ENCODE data around the gene TTC23.

TTC23 gene

DNA sequence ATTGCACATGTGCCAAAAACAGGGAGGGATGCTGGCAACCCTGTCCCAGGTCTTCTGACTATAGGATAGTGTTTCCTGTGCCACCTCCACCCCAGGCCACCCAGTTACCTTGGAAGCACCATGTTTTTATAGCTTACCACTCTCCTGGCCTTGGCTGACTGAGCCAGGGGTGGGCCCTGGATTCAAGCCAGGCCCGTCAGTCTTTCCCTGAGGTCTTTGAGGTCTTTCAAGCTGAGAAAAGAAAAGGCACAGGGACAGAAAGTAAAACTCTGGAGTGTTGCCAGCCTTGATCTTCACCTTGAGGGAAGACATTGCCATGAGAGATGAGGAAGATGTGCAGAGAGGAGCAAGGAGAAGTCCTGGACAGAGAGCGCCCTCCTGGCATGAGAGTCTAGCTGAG lies 98.2 kb downstream of the TTC23 start:
- peaks cover 3% of the 10 kb centered on the region for H3K36me3 ChIP-seq (replicated peaks)
- TF ChIP-seq, protein P1, sequence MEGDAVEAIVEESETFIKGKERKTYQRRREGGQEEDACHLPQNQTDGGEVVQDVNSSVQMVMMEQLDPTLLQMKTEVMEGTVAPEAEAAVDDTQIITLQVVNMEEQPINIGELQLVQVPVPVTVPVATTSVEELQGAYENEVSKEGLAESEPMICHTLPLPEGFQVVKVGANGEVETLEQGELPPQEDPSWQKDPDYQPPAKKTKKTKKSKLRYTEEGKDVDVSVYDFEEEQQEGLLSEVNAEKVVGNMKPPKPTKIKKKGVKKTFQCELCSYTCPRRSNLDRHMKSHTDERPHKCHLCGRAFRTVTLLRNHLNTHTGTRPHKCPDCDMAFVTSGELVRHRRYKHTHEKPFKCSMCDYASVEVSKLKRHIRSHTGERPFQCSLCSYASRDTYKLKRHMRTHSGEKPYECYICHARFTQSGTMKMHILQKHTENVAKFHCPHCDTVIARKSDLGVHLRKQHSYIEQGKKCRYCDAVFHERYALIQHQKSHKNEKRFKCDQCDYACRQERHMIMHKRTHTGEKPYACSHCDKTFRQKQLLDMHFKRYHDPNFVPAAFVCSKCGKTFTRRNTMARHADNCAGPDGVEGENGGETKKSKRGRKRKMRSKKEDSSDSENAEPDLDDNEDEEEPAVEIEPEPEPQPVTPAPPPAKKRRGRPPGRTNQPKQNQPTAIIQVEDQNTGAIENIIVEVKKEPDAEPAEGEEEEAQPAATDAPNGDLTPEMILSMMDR (IDR thresholded peaks at IDR 0.05; ENCODE audit: low read depth, low read length, missing control alignments): no peak
- no peaks in the 10 kb centered on the region for H3K27me3 ChIP-seq (replicated peaks)
- no peak for DNase-seq
- H3K27ac ChIP-seq: no peak overlapping the region
- H3K4me3 ChIP-seq (ENCODE audit: low read depth, low read length): no peak overlapping the region
- in situ Hi-C loops (cut with HindIII; ENCODE audit: low pct_ligation_motif_present, low sequenced_read_pairs): no loop called here

DNA sequence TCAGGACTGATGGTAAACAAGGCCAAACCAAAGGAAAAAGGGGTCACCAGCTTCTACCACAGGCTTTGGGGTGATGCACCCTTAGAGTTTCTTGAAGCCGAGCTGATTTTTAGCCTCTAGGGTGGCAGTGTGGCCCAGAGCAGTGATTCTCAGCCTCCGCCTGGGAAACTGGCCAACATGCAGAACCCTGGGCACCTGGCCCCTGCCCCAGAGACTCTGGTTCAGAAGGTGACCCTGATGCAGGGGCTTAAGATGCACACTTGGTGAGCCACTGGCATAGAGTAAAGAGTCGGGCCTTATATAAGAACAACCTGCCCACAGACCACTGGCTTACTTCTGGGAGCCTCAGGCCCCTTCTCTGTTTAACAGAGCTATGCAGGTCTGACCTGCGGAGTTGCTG lies 100.0 kb downstream of the TTC23 start:
- H3K4me3 ChIP-seq (ENCODE audit: low read depth, low read length): no peak overlapping the region
- no peak overlapping the region for H3K27ac ChIP-seq
- no peak for DNase-seq
- in situ Hi-C loops (cut with HindIII; ENCODE audit: low pct_ligation_motif_present, low sequenced_read_pairs): no loop called here
- TF ChIP-seq, protein P1 (IDR thresholded peaks at IDR 0.05; ENCODE audit: low read depth, low read length, missing control alignments): no peak
- peaks cover 3% of the 10 kb centered on the region for H3K36me3 ChIP-seq (replicated peaks)
- no peaks in the 10 kb centered on the region for H3K27me3 ChIP-seq (replicated peaks)

GRCh38 chr15:99148851-99149276 lies 100.5 kb downstream of the TTC23 start:
- in situ Hi-C loops (cut with HindIII; ENCODE audit: low pct_ligation_motif_present, low sequenced_read_pairs): no loop called here
- TF ChIP-seq, protein P1 (IDR thresholded peaks at IDR 0.05; ENCODE audit: low read depth, low read length, missing control alignments): no peak
- H3K27me3 ChIP-seq (replicated peaks): no peaks in the 10 kb centered on the region
- H3K36me3 ChIP-seq (replicated peaks): peaks cover 3% of the 10 kb centered on the region
- H3K4me3 ChIP-seq (ENCODE audit: low read depth, low read length): no peak overlapping the region
- DNase-seq: no peak
- no peak overlapping the region for H3K27ac ChIP-seq

DNA sequence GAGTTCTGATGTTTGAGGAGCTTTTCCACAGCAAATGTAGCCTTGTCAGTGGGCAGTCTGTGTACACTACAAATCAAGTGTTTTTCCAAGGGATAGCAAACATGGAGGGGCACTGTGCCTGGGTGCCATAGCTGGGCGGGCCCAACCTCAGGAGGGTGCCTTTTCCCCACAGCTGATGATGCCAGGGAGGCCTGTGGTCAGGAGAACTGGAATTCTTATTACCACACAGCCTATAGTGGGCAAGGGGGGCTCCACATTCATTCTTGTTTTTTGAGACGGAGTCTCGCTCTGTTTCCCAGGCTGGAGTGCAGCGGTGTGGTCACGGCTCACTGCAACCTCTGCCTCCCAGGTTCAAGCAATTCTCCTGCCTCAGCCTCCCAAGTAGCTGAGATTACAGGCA lies 102.7 kb downstream of the TTC23 start:
- Histone ChIP-seq H3K27me3 (replicated peaks) (no peaks in the 10 kb centered on the region), H3K36me3 (replicated peaks) (peaks cover 3% of the 10 kb centered on the region), H3K27ac (no peak overlapping the region), H3K4me3 (ENCODE audit: low read depth, low read length) (no peak overlapping the region)
- no peak for DNase-seq
- in situ Hi-C loops (cut with HindIII; ENCODE audit: low pct_ligation_motif_present, low sequenced_read_pairs): no loop called here
- TF ChIP-seq, protein P1 (IDR thresholded peaks at IDR 0.05; ENCODE audit: low read depth, low read length, missing control alignments): no peak

DNA sequence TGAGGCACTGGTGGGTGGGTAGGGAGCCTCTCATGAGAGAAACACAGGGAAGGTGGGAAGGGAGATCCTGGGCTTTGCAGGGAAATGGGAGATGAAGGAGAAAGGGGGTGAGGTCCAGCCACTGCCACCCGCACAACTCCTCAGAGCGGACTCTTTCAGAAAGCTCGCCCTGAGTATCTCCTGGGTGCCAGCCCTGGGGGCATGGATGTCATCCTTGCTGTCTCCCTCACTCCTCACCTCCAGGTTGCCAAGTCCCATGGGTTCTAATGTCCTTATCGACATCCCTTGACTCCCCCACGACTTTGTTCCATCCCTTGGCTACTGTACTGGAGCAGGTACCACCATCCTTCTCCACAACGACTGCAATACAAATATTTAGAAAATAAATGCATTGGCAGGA lies 103.6 kb downstream of the TTC23 start:
- no peak overlapping the region for H3K27ac ChIP-seq
- TF ChIP-seq, protein P1 (IDR thresholded peaks at IDR 0.05; ENCODE audit: low read depth, low read length, missing control alignments): no peak
- no peaks in the 10 kb centered on the region for H3K27me3 ChIP-seq (replicated peaks)
- H3K4me3 ChIP-seq (ENCODE audit: low read depth, low read length): no peak overlapping the region
- no peak for DNase-seq
- H3K36me3 ChIP-seq (replicated peaks): peaks cover 3% of the 10 kb centered on the region
- in situ Hi-C loops (cut with HindIII; ENCODE audit: low pct_ligation_motif_present, low sequenced_read_pairs): no loop called here

- in situ Hi-C loops (cut with HindIII; ENCODE audit: low pct_ligation_motif_present, low sequenced_read_pairs): no loop called here
- TF ChIP-seq, protein P1 (IDR thresholded peaks at IDR 0.05; ENCODE audit: low read depth, low read length, missing control alignments): no peak
- DNase-seq: no peak
- peaks cover 3% of the 10 kb centered on the region for H3K36me3 ChIP-seq (replicated peaks)
- H3K4me3 ChIP-seq (ENCODE audit: low read depth, low read length): no peak overlapping the region
- no peak overlapping the region for H3K27ac ChIP-seq
- H3K27me3 ChIP-seq (replicated peaks): no peaks in the 10 kb centered on the region
Observed at GRCh38 chr15:99145005-99145404, 104.4 kb downstream of the TTC23 start.

Data from brain microvascular endothelial cell (primary cell).